OCI-LY1 (cell line): ENCODE measurements around the gene C17orf114.

Source experiments
- EZH2 ChIP-seq: fragments of 200-600 bp; sonication (generic), shearing (Covaris generic); IDR thresholded peaks from 2 replicates; pipeline ENCODE4 v1.8.0; 2017; ENCODE audit warnings: borderline replicate concordance, mixed run types, mild to moderate bottlenecking, antibody characterized with exemption, low read length, moderate library complexity, mixed read lengths
- TF ChIP-seq, protein P1 (sequence below): fragments of 200-600 bp; sonication (generic), shearing (Covaris generic); IDR thresholded peaks from 2 replicates; pipeline ENCODE4 v1.5.1; 2017; ENCODE audit warnings: mild to moderate bottlenecking, antibody characterized with exemption, low read length, moderate library complexity, mixed read lengths

DNA sequence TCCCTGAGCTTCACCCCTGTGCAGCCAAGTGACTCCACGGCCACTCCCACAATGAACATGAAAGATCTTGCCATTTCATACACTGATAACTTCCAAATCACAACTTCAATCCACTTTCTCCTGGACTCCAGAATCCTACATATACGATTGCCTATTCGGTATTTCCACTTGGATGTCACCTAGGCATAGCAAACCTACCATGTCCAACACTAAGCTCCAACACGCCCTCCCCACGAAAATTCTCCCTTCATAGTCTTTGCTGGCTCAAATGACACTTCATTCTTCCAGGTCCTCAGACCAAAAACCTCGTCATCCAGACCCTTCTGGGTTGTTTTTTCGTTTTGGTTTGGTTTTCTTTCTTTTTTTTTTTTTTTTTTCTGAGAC, 11.4 kb downstream of the C17orf114 start:
- TF ChIP-seq, protein P1, sequence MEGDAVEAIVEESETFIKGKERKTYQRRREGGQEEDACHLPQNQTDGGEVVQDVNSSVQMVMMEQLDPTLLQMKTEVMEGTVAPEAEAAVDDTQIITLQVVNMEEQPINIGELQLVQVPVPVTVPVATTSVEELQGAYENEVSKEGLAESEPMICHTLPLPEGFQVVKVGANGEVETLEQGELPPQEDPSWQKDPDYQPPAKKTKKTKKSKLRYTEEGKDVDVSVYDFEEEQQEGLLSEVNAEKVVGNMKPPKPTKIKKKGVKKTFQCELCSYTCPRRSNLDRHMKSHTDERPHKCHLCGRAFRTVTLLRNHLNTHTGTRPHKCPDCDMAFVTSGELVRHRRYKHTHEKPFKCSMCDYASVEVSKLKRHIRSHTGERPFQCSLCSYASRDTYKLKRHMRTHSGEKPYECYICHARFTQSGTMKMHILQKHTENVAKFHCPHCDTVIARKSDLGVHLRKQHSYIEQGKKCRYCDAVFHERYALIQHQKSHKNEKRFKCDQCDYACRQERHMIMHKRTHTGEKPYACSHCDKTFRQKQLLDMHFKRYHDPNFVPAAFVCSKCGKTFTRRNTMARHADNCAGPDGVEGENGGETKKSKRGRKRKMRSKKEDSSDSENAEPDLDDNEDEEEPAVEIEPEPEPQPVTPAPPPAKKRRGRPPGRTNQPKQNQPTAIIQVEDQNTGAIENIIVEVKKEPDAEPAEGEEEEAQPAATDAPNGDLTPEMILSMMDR: no peak
- no peak for TF ChIP-seq EZH2
